ENCODE results near the gene KLHL17.

KLHL17 gene

DNA sequence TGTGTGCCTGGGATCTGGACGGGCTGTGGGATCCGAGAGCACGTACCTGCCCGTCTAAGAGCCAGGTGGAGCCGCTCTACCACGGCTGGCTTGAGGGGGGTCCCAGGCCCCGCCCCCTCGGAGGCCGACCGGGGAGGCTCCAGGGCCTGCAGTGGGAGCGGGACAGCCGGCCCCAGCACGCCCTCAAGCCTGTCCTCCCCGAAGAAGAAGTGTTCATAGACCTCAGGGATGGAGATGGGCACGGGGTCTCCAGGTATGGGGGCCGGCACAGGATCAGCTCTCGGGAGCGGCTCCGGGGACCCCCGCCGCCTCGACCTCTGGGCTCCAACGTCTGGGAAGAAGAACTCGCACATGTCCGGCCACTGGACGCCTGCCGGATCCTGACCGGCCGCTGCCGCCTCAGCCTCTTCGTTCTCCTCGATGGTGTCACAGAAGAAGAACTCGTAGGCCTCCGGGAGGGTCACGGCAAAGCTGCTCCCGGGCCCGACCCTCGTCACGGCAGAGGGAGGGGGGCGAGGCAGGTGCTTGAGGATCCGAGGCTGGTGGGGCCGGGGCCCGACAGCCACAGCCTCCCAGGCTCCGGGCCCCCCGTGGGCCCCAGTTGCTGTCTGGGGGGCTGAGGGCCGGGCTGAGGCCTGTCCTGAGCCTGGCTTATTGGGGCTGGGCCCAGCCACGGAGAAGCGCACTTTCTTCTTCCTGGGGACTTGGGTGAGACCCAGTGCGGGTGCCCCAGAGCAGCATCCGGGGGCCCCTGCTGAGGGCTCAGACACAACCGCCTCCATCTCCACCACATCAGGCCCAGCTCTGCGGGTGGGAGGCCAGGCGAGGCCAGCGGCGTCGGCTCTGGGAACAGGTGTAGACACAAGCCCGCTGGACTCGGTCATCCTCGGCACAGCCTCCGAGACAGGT, 18.7 kb downstream of the KLHL17 start:
- no peak overlapping the region for H2AK5ac ChIP-seq (ENCODE audit: low read length)
- H3K36me3 ChIP-seq (ENCODE audit: control insufficient read depth in 1 of 2, insufficient read depth in 2 of 2, low read length in 2 of 2) = no peaks in the 10 kb centered on the region
- H3K4me3 ChIP-seq (ENCODE audit: low read depth, low read length) = no peak overlapping the region
- no peak overlapping the region for H2BK12ac ChIP-seq (ENCODE audit: low read length)
- H3K27ac ChIP-seq (ENCODE audit: low read depth, low read length) = no peak overlapping the region
- no peak overlapping the region for H4K91ac ChIP-seq (ENCODE audit: low read depth, low read length)
- H3K9me3 ChIP-seq (ENCODE audit: insufficient read depth, low read depth, low read length) = no peaks in the 10 kb centered on the region
- no peak overlapping the region for H2BK5ac ChIP-seq (ENCODE audit: low read depth, low read length, poor library complexity)
- no peak overlapping the region for H2BK120ac ChIP-seq (ENCODE audit: insufficient read depth, low read length, poor library complexity)
- no peaks in the 10 kb centered on the region for H3K79me1 ChIP-seq (ENCODE audit: low read length)
- H3K4me2 ChIP-seq (ENCODE audit: low read length) = no peak overlapping the region
- no peaks in the 10 kb centered on the region for H3K27me3 ChIP-seq (ENCODE audit: insufficient read depth, low read length)
- H3K23ac ChIP-seq (ENCODE audit: low read length) = no peak overlapping the region
- H3K4ac ChIP-seq (ENCODE audit: low read depth, low read length) = no peak overlapping the region
- H4K8ac ChIP-seq (ENCODE audit: low read depth, low read length) = no peak overlapping the region
- no peaks in the 10 kb centered on the region for H3K79me2 ChIP-seq (ENCODE audit: control insufficient read depth, insufficient read depth, low read length, poor library complexity)
- DNase-seq = no peak
- no peak overlapping the region for H4K12ac ChIP-seq (ENCODE audit: low read depth, low read length)
- H3K4me1 ChIP-seq (ENCODE audit: control insufficient read depth in 1 of 2, insufficient read depth in 2 of 2, low read length in 2 of 2) = peaks cover 0 to 10% of the 10 kb centered on the region in 2 experiments
- no peak overlapping the region for H3K9ac ChIP-seq (ENCODE audit: low read length)
- no peak overlapping the region for H3K18ac ChIP-seq (ENCODE audit: low read length)
- H2AFZ ChIP-seq (ENCODE audit: insufficient read depth, low read length, poor library complexity) = no peak overlapping the region
- no peak overlapping the region for H3K14ac ChIP-seq (ENCODE audit: low read length)
- no CpG with 5 or more reads among the region's 60 CpGs for WGBS (ENCODE audit: extremely low coverage, insufficient coverage, insufficient read length)

DNA sequence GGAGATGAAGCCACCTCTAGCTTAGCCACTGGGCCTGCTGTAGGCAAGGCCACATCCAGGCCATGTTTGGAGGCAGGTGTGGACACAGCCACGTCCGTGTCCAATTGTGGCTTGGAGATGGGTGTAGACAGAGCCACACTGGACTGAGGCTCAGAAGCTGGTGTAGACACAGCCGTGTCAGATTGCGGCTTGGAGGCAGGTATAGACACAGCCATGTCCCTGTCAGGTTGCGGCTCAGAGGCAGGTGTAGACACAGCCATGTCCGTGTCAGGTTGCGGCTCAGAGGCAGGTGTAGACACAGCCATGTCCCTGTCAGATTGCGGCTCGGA, 19.3 kb downstream of the KLHL17 start:
- H3K18ac ChIP-seq (ENCODE audit: low read length) = no peak overlapping the region
- DNase-seq = no peak
- peaks cover 0 to 10% of the 10 kb centered on the region in 2 experiments for H3K4me1 ChIP-seq (ENCODE audit: control insufficient read depth in 1 of 2, insufficient read depth in 2 of 2, low read length in 2 of 2)
- H4K12ac ChIP-seq (ENCODE audit: low read depth, low read length) = no peak overlapping the region
- no peak overlapping the region for H3K9ac ChIP-seq (ENCODE audit: low read length)
- H3K27ac ChIP-seq (ENCODE audit: low read depth, low read length) = no peak overlapping the region
- no peaks in the 10 kb centered on the region for H3K9me3 ChIP-seq (ENCODE audit: insufficient read depth, low read depth, low read length)
- H2AFZ ChIP-seq (ENCODE audit: insufficient read depth, low read length, poor library complexity) = no peak overlapping the region
- no peak overlapping the region for H4K8ac ChIP-seq (ENCODE audit: low read depth, low read length)
- H2BK5ac ChIP-seq (ENCODE audit: low read depth, low read length, poor library complexity) = no peak overlapping the region
- no peak overlapping the region for H3K4ac ChIP-seq (ENCODE audit: low read depth, low read length)
- no peak overlapping the region for H2BK120ac ChIP-seq (ENCODE audit: insufficient read depth, low read length, poor library complexity)
- H3K4me2 ChIP-seq (ENCODE audit: low read length) = no peak overlapping the region
- no peak overlapping the region for H3K23ac ChIP-seq (ENCODE audit: low read length)
- H3K79me2 ChIP-seq (ENCODE audit: control insufficient read depth, insufficient read depth, low read length, poor library complexity) = no peaks in the 10 kb centered on the region
- no peak overlapping the region for H3K14ac ChIP-seq (ENCODE audit: low read length)
- H3K4me3 ChIP-seq (ENCODE audit: low read depth, low read length) = no peak overlapping the region
- H2BK12ac ChIP-seq (ENCODE audit: low read length) = no peak overlapping the region
- H4K91ac ChIP-seq (ENCODE audit: low read depth, low read length) = no peak overlapping the region
- no peaks in the 10 kb centered on the region for H3K79me1 ChIP-seq (ENCODE audit: low read length)
- WGBS (ENCODE audit: extremely low coverage, insufficient coverage, insufficient read length) = no CpG with 5 or more reads among the region's 9 CpGs
- no peaks in the 10 kb centered on the region for H3K36me3 ChIP-seq (ENCODE audit: control insufficient read depth in 1 of 2, insufficient read depth in 2 of 2, low read length in 2 of 2)
- no peak overlapping the region for H2AK5ac ChIP-seq (ENCODE audit: low read length)
- H3K27me3 ChIP-seq (ENCODE audit: insufficient read depth, low read length) = no peaks in the 10 kb centered on the region

DNA sequence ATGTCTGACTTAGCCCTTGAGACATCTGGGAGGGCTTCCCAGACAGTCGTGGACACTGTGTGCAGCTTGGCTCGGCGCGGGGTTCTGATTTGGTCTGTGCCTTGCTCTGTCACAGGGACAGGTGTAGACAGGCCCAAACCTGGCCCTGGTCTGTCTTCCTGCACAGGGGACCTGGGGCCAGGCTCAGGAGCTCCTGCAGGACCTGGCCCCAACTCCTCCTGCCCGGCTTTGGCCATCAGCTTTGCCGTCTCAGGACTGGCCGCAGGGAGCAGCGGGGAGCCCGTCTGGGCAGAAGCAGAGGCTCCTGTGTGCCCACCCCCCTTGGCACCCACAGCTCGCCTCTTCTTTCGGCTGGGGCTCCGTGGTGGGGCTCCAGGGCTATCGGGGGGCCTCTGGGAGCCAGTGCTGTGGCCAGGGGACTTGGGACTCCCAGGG, 19.8 kb downstream of the KLHL17 start:
- Histone ChIP-seq H4K91ac (ENCODE audit: low read depth, low read length) (no peak overlapping the region), H3K23ac (ENCODE audit: low read length) (no peak overlapping the region), H2BK5ac (ENCODE audit: low read depth, low read length, poor library complexity) (no peak overlapping the region), H3K9me3 (ENCODE audit: insufficient read depth, low read depth, low read length) (no peaks in the 10 kb centered on the region), H3K18ac (ENCODE audit: low read length) (no peak overlapping the region), H4K12ac (ENCODE audit: low read depth, low read length) (no peak overlapping the region), H3K4me2 (ENCODE audit: low read length) (no peak overlapping the region), H3K4me1 (ENCODE audit: control insufficient read depth in 1 of 2, insufficient read depth in 2 of 2, low read length in 2 of 2) (peaks cover 0 to 10% of the 10 kb centered on the region in 2 experiments), H2AK5ac (ENCODE audit: low read length) (no peak overlapping the region), H2AFZ (ENCODE audit: insufficient read depth, low read length, poor library complexity) (no peak overlapping the region), H3K79me1 (ENCODE audit: low read length) (no peaks in the 10 kb centered on the region), H3K9ac (ENCODE audit: low read length) (no peak overlapping the region), H3K14ac (ENCODE audit: low read length) (no peak overlapping the region), H3K4ac (ENCODE audit: low read depth, low read length) (no peak overlapping the region), H3K36me3 (ENCODE audit: control insufficient read depth in 1 of 2, insufficient read depth in 2 of 2, low read length in 2 of 2) (no peaks in the 10 kb centered on the region), H2BK12ac (ENCODE audit: low read length) (no peak overlapping the region), H3K79me2 (ENCODE audit: control insufficient read depth, insufficient read depth, low read length, poor library complexity) (no peaks in the 10 kb centered on the region), H3K27ac (ENCODE audit: low read depth, low read length) (no peak overlapping the region), H3K4me3 (ENCODE audit: low read depth, low read length) (no peak overlapping the region), H3K27me3 (ENCODE audit: insufficient read depth, low read length) (no peaks in the 10 kb centered on the region), H2BK120ac (ENCODE audit: insufficient read depth, low read length, poor library complexity) (no peak overlapping the region), H4K8ac (ENCODE audit: low read depth, low read length) (no peak overlapping the region)
- WGBS (ENCODE audit: extremely low coverage, insufficient coverage, insufficient read length) = no CpG with 5 or more reads among the region's 13 CpGs
- no peak for DNase-seq

DNA sequence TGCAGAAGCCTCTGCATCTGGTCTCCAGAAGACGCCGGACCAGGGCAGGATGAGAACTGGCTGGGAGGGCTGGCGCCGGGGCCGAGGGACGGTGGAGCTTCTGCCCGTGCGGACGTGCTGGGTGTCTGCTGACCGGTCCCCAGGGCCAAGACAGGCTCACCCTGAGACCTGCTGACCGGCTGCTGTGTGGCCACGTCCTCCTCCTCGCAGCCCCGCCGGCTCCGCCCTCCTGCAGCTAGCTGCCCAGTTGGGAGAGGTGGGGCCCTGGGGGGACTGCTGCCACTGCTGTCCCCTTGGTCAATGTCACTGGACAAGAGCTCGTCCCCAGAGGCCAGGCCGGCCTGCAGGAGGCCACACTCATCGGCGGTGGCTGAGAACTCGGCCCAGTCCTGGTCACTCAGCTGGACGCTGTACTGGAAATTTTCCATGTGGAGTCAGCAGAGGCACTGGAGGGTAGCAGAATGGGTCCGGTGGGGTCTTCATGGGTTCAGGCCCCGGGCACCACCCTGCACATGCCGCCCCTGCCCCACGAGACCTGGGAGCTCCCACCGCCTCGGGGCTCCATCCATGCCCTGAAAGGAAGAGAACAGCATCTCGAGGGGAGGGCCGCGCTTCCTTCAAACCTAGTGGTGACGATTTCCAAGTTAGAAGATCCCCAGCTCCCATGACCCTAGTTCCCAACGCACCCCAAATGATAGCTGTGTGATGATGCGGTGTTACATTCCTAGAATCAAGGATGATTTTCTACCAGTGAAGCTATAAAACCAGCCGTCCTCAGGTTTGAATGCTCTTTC, 20.4 kb downstream of the KLHL17 start:
- Histone ChIP-seq H2BK12ac (ENCODE audit: low read length) (no peak overlapping the region), H3K27me3 (ENCODE audit: insufficient read depth, low read length) (no peaks in the 10 kb centered on the region)
- no CpG with 5 or more reads among the region's 35 CpGs for WGBS (ENCODE audit: extremely low coverage, insufficient coverage, insufficient read length)

More for the DNA sequence above, 20.4 kb downstream of the KLHL17 start:
- Histone ChIP-seq H3K9ac (ENCODE audit: low read length) (no peak overlapping the region), H3K27ac (ENCODE audit: low read depth, low read length) (no peak overlapping the region), H4K91ac (ENCODE audit: low read depth, low read length) (no peak overlapping the region), H3K4me2 (ENCODE audit: low read length) (no peak overlapping the region), H3K79me2 (ENCODE audit: control insufficient read depth, insufficient read depth, low read length, poor library complexity) (no peaks in the 10 kb centered on the region), H3K79me1 (ENCODE audit: low read length) (no peaks in the 10 kb centered on the region), H4K12ac (ENCODE audit: low read depth, low read length) (no peak overlapping the region), H2AFZ (ENCODE audit: insufficient read depth, low read length, poor library complexity) (no peak overlapping the region), H4K8ac (ENCODE audit: low read depth, low read length) (no peak overlapping the region), H2AK5ac (ENCODE audit: low read length) (no peak overlapping the region), H3K14ac (ENCODE audit: low read length) (no peak overlapping the region), H2BK120ac (ENCODE audit: insufficient read depth, low read length, poor library complexity) (no peak overlapping the region), H3K18ac (ENCODE audit: low read length) (no peak overlapping the region), H3K23ac (ENCODE audit: low read length) (no peak overlapping the region), H3K4ac (ENCODE audit: low read depth, low read length) (no peak overlapping the region), H2BK5ac (ENCODE audit: low read depth, low read length, poor library complexity) (no peak overlapping the region), H3K36me3 (ENCODE audit: control insufficient read depth in 1 of 2, insufficient read depth in 2 of 2, low read length in 2 of 2) (no peaks in the 10 kb centered on the region), H3K9me3 (ENCODE audit: insufficient read depth, low read depth, low read length) (no peaks in the 10 kb centered on the region), H3K4me3 (ENCODE audit: low read depth, low read length) (no peak overlapping the region), H3K4me1 (ENCODE audit: control insufficient read depth in 1 of 2, insufficient read depth in 2 of 2, low read length in 2 of 2) (peaks cover 0 to 6% of the 10 kb centered on the region in 2 experiments)
- DNase-seq = no peak

Data from trophoblast cell (in vitro differentiated cells and primary cell).